NCI-H2029 treated with DMSO at 0.1 percent for 48 hours (cell line): ENCODE measurements around the gene PPFIBP2.

Source experiments
- DNase-seq: peaks from one replicate; lab custom pipeline; 2025; lab: John Stamatoyannopoulos, UW

The PPFIBP2 gene

DNA sequence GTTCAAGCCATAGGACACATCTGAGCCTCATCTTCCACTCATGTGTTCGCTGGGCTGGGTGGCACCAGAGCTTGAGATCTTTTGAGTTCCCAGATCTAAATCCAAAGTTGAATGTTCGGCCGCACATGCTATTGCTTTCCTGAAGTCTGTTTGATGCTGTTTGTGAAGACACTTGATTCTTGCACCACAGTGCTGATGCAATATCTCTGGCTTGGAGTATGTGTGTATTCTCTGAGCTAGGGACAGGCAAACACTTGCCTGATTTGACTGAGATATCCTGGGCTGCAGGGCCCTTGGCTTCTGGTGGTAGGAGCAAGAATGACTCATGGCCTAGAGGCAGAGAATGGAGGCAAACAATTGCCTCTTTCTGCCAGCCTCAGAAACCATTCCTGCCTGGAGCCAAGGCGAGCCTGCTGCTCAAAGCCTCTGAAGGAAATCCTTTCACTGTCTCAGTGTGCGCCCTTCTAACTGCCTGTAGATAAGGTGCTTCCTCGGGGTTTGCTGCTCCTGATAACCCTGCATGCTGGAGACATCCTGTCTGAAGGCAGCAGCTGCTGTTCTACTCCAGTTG is 86.5 kb downstream of the PPFIBP2 start:
- no peak for DNase-seq

DNA sequence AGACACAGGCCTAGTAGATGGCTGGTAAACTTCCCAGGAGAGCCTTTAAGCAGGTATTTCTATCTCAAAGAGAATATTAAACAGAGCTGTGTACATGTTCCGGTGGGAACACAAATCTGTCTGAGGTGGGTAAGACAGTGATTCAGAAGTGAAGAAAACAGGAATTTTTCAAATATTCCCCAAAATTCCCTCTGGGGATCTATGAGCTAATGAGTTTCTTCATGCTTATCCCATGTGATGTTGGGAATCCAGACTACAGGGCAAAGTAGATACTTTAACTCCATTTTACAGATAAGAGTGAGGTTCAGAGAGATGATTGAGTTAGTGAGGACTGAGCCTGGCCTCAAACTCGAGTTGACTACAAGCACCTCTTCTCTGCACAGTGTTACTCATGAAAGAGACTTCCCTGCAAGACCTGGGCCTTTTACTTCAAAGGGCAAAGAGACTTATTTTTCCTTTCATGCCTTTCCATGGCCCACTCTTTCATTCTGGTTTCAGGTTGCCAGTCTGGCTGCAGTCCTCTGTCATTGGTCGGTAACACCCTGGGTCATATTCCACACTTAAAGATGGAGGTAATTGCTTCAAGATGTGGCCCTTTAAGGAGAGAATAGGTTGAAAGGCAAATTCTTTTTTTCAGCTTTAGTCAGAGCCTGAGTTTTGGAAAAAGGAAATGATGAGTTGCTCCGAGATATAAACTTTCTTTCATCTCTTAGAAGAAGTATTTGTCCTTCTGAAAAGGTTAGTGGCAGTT is 89.4 kb downstream of the PPFIBP2 start:
- DNase-seq = no peak

DNA sequence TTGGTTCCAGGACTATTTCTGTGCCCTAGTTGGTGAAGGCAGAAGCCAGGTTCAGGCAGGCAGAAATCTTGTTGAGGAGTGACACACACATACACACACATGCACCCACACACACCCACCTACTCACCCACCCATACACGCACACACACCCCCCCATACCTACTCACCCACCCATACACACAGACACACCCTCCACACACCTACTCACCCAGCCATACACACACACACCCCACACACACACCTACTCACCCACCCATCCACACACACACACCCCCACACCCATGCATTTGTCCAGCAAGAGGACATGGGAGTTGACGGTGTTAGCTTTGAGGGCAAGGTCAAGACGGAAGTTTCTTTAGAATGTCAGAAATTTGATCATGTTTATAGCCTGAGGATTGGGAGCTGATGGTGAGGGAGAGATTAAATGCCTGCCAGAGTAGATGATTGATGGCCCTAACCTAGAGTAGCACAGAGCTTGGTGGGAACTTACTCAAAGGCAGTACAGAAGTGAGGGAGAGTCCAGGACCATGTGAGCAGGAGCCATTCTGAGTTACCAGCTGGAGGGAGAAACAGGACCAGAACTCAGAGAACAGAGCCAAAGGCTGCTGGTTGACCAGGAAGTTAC is 90.6 kb downstream of the PPFIBP2 start:
- no peak for DNase-seq

DNA sequence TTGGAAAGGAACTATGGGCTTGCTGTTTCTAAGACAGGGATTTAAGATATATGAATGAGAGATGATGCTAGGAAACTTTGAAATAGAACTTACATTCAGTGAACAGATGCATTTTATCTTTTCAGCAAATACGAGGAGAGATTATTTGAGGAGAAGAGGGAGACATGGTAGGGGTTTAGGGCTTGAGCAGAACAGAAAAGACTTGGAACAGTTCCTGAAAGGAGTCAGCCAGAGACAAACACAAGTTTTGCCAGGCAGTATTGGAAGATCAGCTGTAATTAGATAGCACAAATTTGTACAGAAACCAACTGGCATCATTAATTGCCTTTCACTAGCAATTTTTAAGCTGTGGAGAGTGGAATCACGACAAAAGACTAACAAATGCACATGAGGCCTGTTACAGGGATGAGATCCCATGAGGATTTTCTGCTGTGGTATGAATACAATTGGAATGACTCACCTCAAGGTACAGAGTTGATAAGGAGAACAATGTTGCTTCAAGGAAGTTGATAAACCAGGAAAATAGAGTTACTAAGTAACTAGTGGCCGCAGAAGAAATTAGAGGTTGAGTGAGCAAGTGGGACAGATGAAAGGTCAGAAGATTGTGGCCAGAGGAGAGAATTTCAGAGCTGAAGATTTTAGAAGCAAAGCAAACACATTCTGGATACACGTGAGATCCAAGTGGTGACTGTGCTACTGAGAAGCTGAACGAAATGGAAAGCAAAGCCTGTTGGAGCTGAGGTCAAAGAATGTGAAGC is 91.6 kb downstream of the PPFIBP2 start:
- no peak for DNase-seq

DNA sequence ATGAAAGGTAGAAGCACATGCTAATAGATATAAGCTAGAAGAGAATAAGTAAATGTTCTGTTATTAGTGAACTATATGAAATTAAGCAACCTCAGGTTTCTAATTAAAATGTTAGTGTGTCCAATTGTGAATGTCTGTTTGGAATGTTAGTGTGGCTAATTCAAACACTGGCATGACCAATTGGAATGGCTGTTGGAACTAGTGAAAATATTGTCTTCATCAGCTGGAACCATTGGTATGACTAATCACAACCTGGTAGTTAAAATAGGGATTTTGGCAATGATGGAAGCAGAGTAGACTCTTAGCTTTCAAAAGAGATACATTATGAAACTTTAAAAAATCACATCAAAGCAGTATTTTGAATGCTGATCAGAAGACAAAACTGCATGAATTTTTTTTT is 92.7 kb downstream of the PPFIBP2 start:
- DNase-seq = no peak

DNA sequence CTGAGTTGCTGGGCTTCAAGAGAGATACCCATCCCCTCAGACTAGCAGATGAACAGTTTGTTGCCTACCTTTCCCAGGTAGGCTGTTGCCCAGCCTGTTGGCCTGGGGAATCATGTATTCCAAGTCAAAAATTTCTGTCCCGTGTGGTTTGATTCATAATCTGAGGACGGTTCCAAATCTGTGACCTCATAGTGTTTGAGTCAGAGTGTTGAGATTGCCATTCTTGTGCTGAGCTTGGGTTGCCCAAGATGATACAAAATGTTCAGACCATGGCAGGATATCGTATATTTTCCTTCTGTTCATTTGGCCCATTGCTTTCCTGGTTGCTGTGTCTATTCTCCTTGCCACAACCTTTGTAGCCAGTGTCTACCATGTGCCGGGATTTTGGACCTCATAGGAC is 95.2 kb downstream of the PPFIBP2 start:
- DNase-seq = no peak

DNA sequence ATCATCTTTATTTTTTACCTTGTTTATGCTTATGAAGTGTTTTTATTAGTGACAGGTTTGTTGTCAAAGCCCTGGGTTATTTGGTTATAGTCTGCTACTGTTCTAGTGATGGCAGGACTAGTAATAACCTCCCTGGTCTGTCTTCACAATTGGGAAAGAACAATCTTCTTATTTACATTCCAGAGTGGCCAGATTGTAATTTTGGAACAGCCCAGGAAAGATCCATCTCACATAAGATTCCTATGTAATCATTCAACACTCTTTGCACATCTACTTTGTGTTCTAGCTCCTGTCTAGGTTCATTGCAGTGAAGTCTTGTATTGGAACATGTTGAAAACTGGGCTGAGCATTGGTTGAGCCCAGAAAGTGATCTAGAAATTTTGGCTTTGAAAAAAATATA is 95.7 kb downstream of the PPFIBP2 start:
- DNase-seq = no peak

DNA sequence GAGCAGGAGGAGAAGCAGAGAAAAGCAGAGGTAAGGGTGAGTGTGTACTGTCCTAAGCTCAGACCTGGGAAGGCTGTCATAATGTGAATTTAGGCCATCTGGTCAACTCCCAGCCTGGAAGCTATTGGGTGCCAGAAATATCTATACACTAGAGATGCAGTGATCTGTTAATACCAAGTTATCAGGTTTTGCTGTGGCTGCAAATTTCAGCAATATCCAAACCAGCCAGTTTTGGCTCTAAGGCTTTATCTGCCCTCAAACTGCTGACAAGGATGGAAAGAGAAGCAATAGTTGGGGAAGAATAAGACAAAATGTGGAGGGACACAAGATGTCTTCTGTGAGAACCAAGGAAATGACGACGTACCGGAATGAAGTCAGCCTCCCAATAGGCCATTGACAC is 96.6 kb downstream of the PPFIBP2 start:
- no peak for DNase-seq

DNA sequence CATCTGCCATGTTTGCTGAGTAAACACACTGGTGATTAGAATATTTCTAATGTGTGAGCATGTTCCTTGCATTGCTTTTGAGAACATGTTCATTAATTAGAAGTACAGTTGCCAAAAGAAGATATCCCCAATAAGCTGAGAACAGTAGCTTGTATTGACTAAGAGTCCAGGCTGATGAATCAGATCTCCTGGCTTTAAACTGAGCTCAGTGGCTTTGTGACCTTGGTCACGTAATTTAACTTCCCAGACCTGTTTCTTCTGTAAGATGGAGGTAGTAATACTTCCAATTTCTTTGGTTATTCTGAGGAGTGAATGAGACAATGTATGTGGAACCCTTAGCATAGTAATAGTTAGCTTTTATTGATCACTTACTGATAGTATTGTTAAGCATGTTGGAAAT is 97.6 kb downstream of the PPFIBP2 start:
- no peak for DNase-seq

GRCh38 chr11:7612056-7612660 is 98.4 kb downstream of the PPFIBP2 start:
- no peak for DNase-seq

- DNase-seq = no peak
These were observed 99.0 kb downstream of the PPFIBP2 start for GRCh38 chr11:7612661-7613393.

DNA sequence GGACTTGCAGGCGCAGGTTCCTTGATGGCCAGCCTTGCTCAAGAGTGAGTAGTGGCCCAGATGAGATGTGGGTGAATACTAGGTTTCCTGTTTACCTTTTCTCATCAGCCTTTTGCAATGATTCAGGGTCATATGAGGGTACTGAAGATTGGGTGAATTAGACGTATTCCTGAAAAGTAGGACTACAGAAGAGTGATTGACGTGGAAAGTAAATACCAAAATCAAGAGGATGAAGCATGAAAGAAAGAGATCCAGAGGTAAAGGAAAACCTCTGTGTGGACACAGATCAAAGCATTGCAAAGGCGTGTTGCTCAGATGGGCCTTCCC is 99.6 kb downstream of the PPFIBP2 start:
- no peak for DNase-seq

DNA sequence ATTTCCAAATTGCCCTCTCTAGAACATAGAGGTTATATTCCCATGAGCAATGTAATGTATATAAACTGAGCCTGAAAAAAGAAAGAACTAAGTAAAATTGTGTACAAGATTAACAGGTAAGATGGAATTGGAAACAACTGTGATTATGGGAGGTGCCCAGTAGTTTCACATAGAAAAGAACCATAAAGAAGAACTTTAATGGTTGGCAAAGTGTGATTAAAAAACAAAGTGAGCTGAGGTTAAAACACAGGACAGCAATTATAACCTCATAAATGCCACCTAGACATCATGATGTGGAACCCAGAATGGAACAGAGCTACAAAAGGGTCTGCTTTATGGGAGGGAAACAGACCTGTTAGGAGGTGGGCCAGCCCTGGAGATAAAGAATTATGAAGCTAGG is 100.9 kb downstream of the PPFIBP2 start:
- no peak for DNase-seq

GRCh38 chr11:7617032-7617431 is 103.2 kb downstream of the PPFIBP2 start:
- DNase-seq = no peak

DNA sequence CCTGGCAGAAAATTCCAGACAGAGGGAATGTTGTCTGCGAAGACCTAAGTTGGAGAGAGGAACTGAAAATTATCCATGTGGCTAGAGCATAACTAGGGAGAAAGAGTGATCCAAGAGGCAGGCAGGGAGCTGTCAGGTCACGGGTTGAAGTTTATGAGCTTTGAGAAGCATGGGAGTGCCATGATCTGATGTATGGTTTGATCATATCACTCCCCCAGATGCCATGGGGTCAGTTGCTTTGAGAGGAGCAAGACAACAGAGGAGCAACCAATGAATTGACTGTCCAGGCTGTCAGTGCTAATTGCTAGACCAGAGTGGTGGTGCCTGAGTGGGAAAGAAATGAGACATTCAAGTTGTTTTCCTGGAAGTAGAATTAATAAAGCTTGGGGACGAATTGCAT is 105.5 kb downstream of the PPFIBP2 start:
- DNase-seq = no peak

DNA sequence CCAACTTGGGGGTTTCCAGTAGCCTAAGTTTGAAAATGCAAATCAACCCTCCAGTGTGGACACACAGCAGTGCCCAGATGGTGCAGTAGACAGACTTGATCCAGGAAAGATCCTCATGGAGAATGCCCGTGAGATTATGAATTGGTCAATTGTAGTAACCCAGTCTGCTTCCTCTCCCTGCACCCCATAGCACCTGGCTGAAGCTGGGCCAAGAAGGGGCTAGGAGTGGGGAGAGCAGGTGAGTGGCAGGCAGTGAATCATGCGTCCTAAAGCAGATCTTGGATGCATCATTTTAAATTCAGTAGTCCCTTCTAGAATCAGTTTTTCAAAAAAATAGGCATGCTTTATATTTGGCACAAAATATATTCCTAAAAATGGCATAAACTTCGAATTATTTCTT is 107.3 kb downstream of the PPFIBP2 start:
- DNase-seq = no peak

GRCh38 chr11:7621554-7621953 is 107.8 kb downstream of the PPFIBP2 start:
- DNase-seq = no peak

DNA sequence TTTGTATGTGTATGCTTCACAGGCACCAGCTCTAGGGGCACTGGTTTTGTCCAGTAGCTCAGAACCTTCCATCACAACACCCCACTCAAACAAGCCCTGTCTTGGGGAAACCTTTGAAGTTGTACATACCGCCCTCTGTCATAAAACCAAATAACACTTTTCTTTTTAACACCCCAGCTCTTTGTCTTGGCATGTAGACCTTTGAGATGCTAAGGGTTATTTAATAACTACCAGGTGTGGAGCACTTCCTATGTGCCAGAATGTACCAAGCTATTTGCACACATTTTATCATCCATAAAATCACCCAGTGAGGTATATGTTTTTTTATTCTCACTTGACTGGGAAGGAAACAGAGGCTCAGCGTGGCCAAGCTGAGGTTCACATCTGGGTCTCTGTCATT is 108.9 kb downstream of the PPFIBP2 start:
- DNase-seq = no peak

GRCh38 chr11:7628660-7629059 is 114.9 kb downstream of the PPFIBP2 start:
- DNase-seq = no peak

DNA sequence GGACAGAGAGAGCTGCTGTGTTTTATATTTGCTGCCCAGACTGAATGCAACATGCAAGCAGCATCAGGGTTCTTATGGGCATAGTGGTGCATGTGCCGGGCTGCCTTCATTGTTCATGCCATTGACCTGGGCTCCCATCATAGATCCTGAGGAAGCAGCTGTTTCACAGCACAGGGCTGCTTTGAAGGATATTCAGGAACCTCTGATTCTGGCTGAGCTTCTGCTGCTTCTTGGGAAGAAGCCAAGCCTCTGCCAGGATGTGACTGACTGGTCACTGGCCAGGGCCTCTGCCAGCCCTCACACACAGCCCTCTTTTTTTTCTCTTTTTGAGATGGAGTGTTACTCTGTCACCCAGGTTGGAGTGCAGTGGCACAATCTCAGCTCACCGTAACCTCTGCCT is 116.2 kb downstream of the PPFIBP2 start:
- DNase-seq = no peak

GRCh38 chr11:7632211-7632610 is 118.4 kb downstream of the PPFIBP2 start:
- DNase-seq = no peak

DNA sequence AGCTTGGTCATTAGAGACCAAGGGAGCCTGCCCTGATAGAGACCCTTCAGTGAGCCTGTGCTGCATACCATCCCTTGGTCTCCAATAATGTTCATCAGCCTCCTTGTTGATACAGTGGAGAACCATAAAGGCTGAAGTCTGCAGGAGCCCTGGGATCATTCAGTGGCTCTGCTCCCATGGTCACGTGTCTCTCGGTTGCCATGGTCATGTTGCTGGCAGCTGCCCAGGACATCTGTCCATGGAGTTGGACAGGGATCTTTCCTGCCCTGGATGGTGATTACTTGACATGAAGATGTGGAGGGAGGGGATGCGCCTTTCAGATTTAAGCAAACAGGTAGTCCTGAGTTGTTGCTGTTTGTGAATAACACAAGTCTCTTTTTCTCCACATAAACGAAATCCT is 121.3 kb downstream of the PPFIBP2 start:
- no peak for DNase-seq
